Effector memory CD4-positive, alpha-beta T cell (primary cell): ENCODE data around the gene CRABP2.

Source experiments
- DNase-seq, 3 donors: peaks; one replicate each; pipeline ENCODE4 v3.0.0-alpha.2; 2020
- H3K27ac ChIP-seq: 2 replicates; pipeline ENCODE4 v1.7.0; 2013; ENCODE audit warnings: mild to moderate bottlenecking, low read length, moderate library complexity; ENCODE audit not compliant: insufficient read depth, poor library complexity, severe bottlenecking
- H3K27me3 ChIP-seq: replicated peaks from 2 replicates; pipeline ENCODE4 v1.7.0; 2013; ENCODE audit warnings: mild to moderate bottlenecking, low read length; ENCODE audit not compliant: insufficient read depth, control insufficient read depth, poor library complexity, severe bottlenecking
- H3K36me3 ChIP-seq: 2 replicates; pipeline ENCODE4 v1.7.0; 2013; ENCODE audit warnings: mild to moderate bottlenecking, low read length, moderate library complexity; ENCODE audit not compliant: control insufficient read depth, insufficient read depth
- H3K4me1 ChIP-seq: 2 replicates; pipeline ENCODE4 v1.7.0; 2013; ENCODE audit warnings: low read length, mild to moderate bottlenecking; ENCODE audit not compliant: control insufficient read depth, insufficient read depth, poor library complexity, severe bottlenecking
- H3K4me3 ChIP-seq: 2 replicates; pipeline ENCODE4 v1.7.0; 2013; ENCODE audit warnings: low read length, low read depth, mild to moderate bottlenecking; ENCODE audit not compliant: insufficient read depth, poor library complexity, severe bottlenecking
- H3K9me3 ChIP-seq: 2 replicates; pipeline ENCODE4 v1.7.0; 2013; ENCODE audit warnings: mild to moderate bottlenecking, low read length, moderate library complexity; ENCODE audit not compliant: control insufficient read depth

Gene CRABP2

GRCh38 chr1:156677616-156678596 is 27.5 kb downstream of the CRABP2 start:
- Histone ChIP-seq H3K27ac (no peak overlapping the region), H3K9me3 (no peaks in the 10 kb centered on the region), H3K36me3 (no peaks in the 10 kb centered on the region), H3K4me1 (peaks cover 15% of the 10 kb centered on the region), H3K4me3 (no peak overlapping the region), H3K27me3 (peaks cover 50% of the 10 kb centered on the region)
- DNase-seq, result no peak

- Histone ChIP-seq H3K4me3 (no peak within 1 kb of the TSS), H3K36me3 (no peaks in the 10 kb centered on the region), H3K27me3 (peaks cover 53% of the 10 kb centered on the region), H3K9me3 (no peaks in the 10 kb centered on the region), H3K4me1 (peaks cover 15% of the 10 kb centered on the region), H3K27ac (no peak within 1 kb of the TSS)
- no peak for DNase-seq
Observed at GRCh38 chr1:156676820-156677615, 28.4 kb downstream of the CRABP2 start, which contains the start of gene NES. NES (minus strand) TSS chr1:156677407; CDS start chr1:156677264, 143 bp downstream.

GRCh38 chr1:156676114-156676819 is 29.1 kb downstream of the CRABP2 start:
- no peaks in the 10 kb centered on the region for H3K36me3 ChIP-seq
- H3K27ac ChIP-seq, result no peak overlapping the region
- no peak for DNase-seq
- no peak overlapping the region for H3K4me3 ChIP-seq
- peaks cover 15% of the 10 kb centered on the region for H3K4me1 ChIP-seq
- no peaks in the 10 kb centered on the region for H3K9me3 ChIP-seq
- peaks cover 53% of the 10 kb centered on the region for H3K27me3 ChIP-seq

GRCh38 chr1:156675210-156676113 is 29.9 kb downstream of the CRABP2 start:
- no peak overlapping the region for H3K4me3 ChIP-seq
- no peaks in the 10 kb centered on the region for H3K36me3 ChIP-seq
- H3K9me3 ChIP-seq, result no peaks in the 10 kb centered on the region
- H3K27me3 ChIP-seq, result peaks cover 53% of the 10 kb centered on the region
- H3K27ac ChIP-seq, result no peak overlapping the region
- DNase-seq, result no peak
- peaks cover 15% of the 10 kb centered on the region for H3K4me1 ChIP-seq

GRCh38 chr1:156673387-156674121 is 31.8 kb downstream of the CRABP2 start:
- Histone ChIP-seq H3K4me3 (no peak overlapping the region), H3K4me1 (peaks cover 15% of the 10 kb centered on the region), H3K9me3 (no peaks in the 10 kb centered on the region), H3K27ac (no peak overlapping the region), H3K27me3 (peaks cover 35% of the 10 kb centered on the region), H3K36me3 (no peaks in the 10 kb centered on the region)
- DNase-seq, result no peak

- DNase-seq, result no peak
- Histone ChIP-seq H3K36me3 (no peaks in the 10 kb centered on the region), H3K9me3 (no peaks in the 10 kb centered on the region), H3K27me3 (peaks cover 19% of the 10 kb centered on the region), H3K4me1 (peaks cover 2% of the 10 kb centered on the region), H3K4me3 (no peak overlapping the region), H3K27ac (no peak overlapping the region)
Observed at GRCh38 chr1:156671804-156672203, 33.6 kb downstream of the CRABP2 start.

- Histone ChIP-seq H3K4me3 (no peak overlapping the region), H3K4me1 (no peaks in the 10 kb centered on the region), H3K27me3 (peaks cover 9% of the 10 kb centered on the region), H3K36me3 (no peaks in the 10 kb centered on the region), H3K9me3 (no peaks in the 10 kb centered on the region), H3K27ac (no peak overlapping the region)
- DNase-seq, result no peak
Observed at GRCh38 chr1:156670791-156671190, 34.6 kb downstream of the CRABP2 start.

- Histone ChIP-seq H3K36me3 (no peaks in the 10 kb centered on the region), H3K9me3 (no peaks in the 10 kb centered on the region), H3K27ac (no peak overlapping the region), H3K4me3 (no peak overlapping the region), H3K4me1 (no peaks in the 10 kb centered on the region), H3K27me3 (peaks cover 8% of the 10 kb centered on the region)
- DNase-seq, result no peak
Observed at GRCh38 chr1:156670359-156670758, 35.0 kb downstream of the CRABP2 start.
